GM23338 (cell line): Measurements from ENCODE around the gene ADD3.

ENCODE experiments used
- CREB1 ChIP-seq: fragments of 250-450 bp; sonication (Bioruptor Pico); IDR thresholded peaks from 2 replicates; pipeline ENCODE4 v1.5.0; 2020; ENCODE audit warnings: low read depth, mild to moderate bottlenecking, moderate library complexity
- ETS1 ChIP-seq: IDR thresholded peaks from 2 replicates; pipeline ENCODE4 v1.6.1; 2016; ENCODE audit warnings: antibody characterized with exemption
- EZH2 ChIP-seq: fragments of 200-600 bp; sonication (generic); IDR thresholded peaks from one replicate; pipeline ENCODE4 v1.8.0; 2017; ENCODE audit warnings: antibody characterized with exemption, mild to moderate bottlenecking, low read depth; ENCODE audit not compliant: unreplicated experiment
- EZH2phosphoT487 ChIP-seq: fragments of 200-600 bp; sonication (generic); IDR thresholded peaks from one replicate; pipeline ENCODE4 v1.8.1; 2018; ENCODE audit warnings: antibody characterized with exemption; ENCODE audit not compliant: unreplicated experiment
- POLR2AphosphoS5 ChIP-seq: IDR thresholded peaks from 2 replicates; pipeline ENCODE4 v1.6.1; 2016; ENCODE audit warnings: antibody characterized with exemption, low read depth
- TF ChIP-seq, protein P1 (sequence below), 2 experiments: fragments of 200-600 bp in 1 of 2; sonication (generic) in 1 of 2; conservative IDR thresholded peaks; 2 replicates each; pipeline versions ENCODE4 v1.5.1 to v1.6.1; 2016 to 2017; ENCODE audit warnings: antibody characterized with exemption in 2 of 2, low read depth in 2 of 2, mild to moderate bottlenecking in 2 of 2, moderate library complexity in 1 of 2

GRCh38 chr10:110181451-110181850 is 173.7 kb downstream of the ADD3 start:
- TF ChIP-seq, protein P1, sequence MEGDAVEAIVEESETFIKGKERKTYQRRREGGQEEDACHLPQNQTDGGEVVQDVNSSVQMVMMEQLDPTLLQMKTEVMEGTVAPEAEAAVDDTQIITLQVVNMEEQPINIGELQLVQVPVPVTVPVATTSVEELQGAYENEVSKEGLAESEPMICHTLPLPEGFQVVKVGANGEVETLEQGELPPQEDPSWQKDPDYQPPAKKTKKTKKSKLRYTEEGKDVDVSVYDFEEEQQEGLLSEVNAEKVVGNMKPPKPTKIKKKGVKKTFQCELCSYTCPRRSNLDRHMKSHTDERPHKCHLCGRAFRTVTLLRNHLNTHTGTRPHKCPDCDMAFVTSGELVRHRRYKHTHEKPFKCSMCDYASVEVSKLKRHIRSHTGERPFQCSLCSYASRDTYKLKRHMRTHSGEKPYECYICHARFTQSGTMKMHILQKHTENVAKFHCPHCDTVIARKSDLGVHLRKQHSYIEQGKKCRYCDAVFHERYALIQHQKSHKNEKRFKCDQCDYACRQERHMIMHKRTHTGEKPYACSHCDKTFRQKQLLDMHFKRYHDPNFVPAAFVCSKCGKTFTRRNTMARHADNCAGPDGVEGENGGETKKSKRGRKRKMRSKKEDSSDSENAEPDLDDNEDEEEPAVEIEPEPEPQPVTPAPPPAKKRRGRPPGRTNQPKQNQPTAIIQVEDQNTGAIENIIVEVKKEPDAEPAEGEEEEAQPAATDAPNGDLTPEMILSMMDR (conservative IDR thresholded peaks at IDR 0.05; ENCODE audit: low read depth in 2 of 2), result no peak
- TF ChIP-seq EZH2, result no peak
- TF ChIP-seq CREB1, result no peak
- no peak for TF ChIP-seq EZH2phosphoT487
- TF ChIP-seq ETS1, result no peak
- TF ChIP-seq POLR2AphosphoS5, result no peak
